Lower leg skin (tissue), 3 donors: ENCODE measurements around the gene SYNPO2.

ENCODE experiments used
- POLR2A ChIP-seq, 2 donors: fragments of 450-650 bp; IDR thresholded peaks; one replicate each; pipeline ENCODE4 v1.6.1; 2016 to 2017; ENCODE audit warnings: antibody characterized with exemption in 2 of 2, mild to moderate bottlenecking in 1 of 2, moderate library complexity in 1 of 2
- TF ChIP-seq, protein P1 (sequence below), 3 donors: fragments of 450-650 bp; IDR thresholded peaks; one replicate each; pipeline ENCODE4 v1.5.1; 2016; ENCODE audit warnings: antibody characterized with exemption in 3 of 3, mild to moderate bottlenecking in 3 of 3, moderate library complexity in 2 of 3

DNA sequence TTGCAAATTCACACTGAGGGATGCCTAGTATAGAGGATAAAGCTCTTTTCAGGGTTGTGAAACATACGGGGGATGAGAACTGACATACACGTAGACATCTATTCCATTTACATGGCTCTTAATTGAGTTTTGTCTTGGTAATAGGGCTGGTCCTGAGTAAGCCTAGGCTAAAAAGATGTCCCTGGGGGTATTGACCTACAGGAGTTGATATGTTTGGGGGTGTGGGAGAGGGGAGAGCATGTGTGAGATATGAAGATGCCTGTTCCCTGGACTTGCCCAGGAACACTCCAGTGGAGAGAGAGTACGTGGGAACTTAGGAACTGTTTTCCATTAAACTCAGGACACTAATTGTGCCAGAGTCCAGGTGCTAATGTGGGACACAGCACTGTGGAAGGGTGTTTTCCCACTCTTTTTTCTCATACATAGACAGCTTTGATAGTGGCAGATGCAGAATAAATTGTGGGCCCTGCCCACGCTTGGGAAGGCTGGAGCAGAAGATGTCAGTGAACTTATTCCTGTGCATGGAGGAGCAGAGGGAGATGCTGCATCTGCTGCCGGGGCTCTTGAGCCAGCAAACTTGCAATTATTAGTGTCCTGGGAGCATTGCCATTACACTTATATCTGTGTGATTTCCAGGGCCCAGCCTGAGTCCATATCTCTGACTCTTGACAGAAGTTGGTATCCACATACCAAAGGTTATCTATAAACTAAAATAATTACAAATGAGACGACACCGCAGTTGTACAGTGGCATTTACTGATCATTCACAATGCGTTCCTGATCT, 20.7 kb downstream of the SYNPO2 start:
- TF ChIP-seq, protein P1, sequence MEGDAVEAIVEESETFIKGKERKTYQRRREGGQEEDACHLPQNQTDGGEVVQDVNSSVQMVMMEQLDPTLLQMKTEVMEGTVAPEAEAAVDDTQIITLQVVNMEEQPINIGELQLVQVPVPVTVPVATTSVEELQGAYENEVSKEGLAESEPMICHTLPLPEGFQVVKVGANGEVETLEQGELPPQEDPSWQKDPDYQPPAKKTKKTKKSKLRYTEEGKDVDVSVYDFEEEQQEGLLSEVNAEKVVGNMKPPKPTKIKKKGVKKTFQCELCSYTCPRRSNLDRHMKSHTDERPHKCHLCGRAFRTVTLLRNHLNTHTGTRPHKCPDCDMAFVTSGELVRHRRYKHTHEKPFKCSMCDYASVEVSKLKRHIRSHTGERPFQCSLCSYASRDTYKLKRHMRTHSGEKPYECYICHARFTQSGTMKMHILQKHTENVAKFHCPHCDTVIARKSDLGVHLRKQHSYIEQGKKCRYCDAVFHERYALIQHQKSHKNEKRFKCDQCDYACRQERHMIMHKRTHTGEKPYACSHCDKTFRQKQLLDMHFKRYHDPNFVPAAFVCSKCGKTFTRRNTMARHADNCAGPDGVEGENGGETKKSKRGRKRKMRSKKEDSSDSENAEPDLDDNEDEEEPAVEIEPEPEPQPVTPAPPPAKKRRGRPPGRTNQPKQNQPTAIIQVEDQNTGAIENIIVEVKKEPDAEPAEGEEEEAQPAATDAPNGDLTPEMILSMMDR (IDR thresholded peaks at IDR 0.05), result no peak
- no peak for TF ChIP-seq POLR2A (IDR thresholded peaks at IDR 0.05)
